ENCODE measurements around the gene SF3B6. TPM values are rescaled to one million over a fixed set of nuclear protein-coding genes. Genes with fewer than 3 reads are reported as not detected.

The SF3B6 gene
- total and polyA plus RNA-seq, 9 of the 15 experiments (the other 6 are each of a cell fraction or from before 2014, with no cell fraction given), result 146 to 591 (median 295) TPM

- H3K4me3 ChIP-seq, result peak overlapping the region; percentile 58
- in situ Hi-C loops (cut with MboI) (no loop called here), intact Hi-C loops (cut with micrococcal nuclease) (loop anchor here (1.0 to 2.0 kb wide), 3 partner anchors 30 to 150 kb away; partner anchors contain the start of genes ATAD2B and WDCP)
- ChIA-PET CTCF (ENCODE audit: low intra/inter-chr PET ratio) (no interaction called here), POLR2A (interaction anchor here (0.5 to 1.9 kb wide), 11 partner anchors 10 to 1801 kb away, joined by 3 to 16 read pairs (median 6); partner anchors contain the start of genes ASXL2, ATAD2B, MFSD2B and WDCP)
- H3K4me1 ChIP-seq (replicated peaks in 1 of 2; ENCODE audit: control insufficient read depth in 2 of 2, insufficient read depth in 2 of 2, low read length in 2 of 2), result peaks cover 9 to 15% of the 10 kb centered on the region in 2 experiments; a peak in 4 of 5 replicates
- BruUV-seq (replicated peaks), result no TSS peak
- no peaks in the 10 kb centered on the region for H4K20me1 ChIP-seq (replicated peaks; ENCODE audit: control insufficient read depth, insufficient read depth, low read length)
- peak; percentile 62 for ATAC-seq
- H3K79me2 ChIP-seq (ENCODE audit: control insufficient read depth, insufficient read depth, low read length), result peaks cover 41% of the 10 kb centered on the region
- H3K9me1 ChIP-seq (ENCODE audit: control insufficient read depth, insufficient read depth, low read length), result no peaks in the 10 kb centered on the region
- H3K36me3 ChIP-seq (ENCODE audit: control insufficient read depth, insufficient read depth, low read length), result peaks cover 32% of the 10 kb centered on the region
- peak overlapping the region; percentile 82 for H2AFZ ChIP-seq (ENCODE audit: low read depth, low read length)
- DNase-seq (ENCODE audit: extremely low read depth in 1 of 4, low spot score in 3 of 4), result peak in 2 of 4 experiments; percentile 12 to 42
- no peaks in the 10 kb centered on the region for H3K9me3 ChIP-seq (replicated peaks; ENCODE audit: control insufficient read depth, insufficient read depth, low read depth, low read length)
- under 1% methylated on average over 23 of the region's 41 CpGs for WGBS (ENCODE audit: insufficient coverage, low coverage, missing lambda C conversion rate)
- peak overlapping the region; percentile 99 for H3K4me2 ChIP-seq (ENCODE audit: insufficient read depth, low read length)
- peak overlapping the region; percentile 60 for H3K27ac ChIP-seq (ENCODE audit: extremely low read depth, low read depth, low read length)
- H3K27me3 ChIP-seq (ENCODE audit: control insufficient read depth in 2 of 2, insufficient read depth in 2 of 2, low read length in 2 of 2), result no peaks in the 10 kb centered on the region
- FAIRE-seq, result no peak
- peak overlapping the region; percentile 66 to 92 for H3K9ac ChIP-seq (ENCODE audit: insufficient read depth in 1 of 2, low read depth in 2 of 2, low read length in 2 of 2)
- TF ChIP-seq TFAP4 (CRISPR knock-in tag; IDR thresholded peaks at IDR 0.05; ENCODE audit: borderline replicate concordance), result peak; percentile 70; the same call in 1 of the 2 replicates
- TF ChIP-seq PHF8 (IDR thresholded peaks at IDR 0.05; ENCODE audit: borderline replicate concordance, low read length), result peak; percentile 49; the same call in 1 of the 2 replicates
- peak; percentile 36 for TF ChIP-seq SUPT5H (IDR thresholded peaks at IDR 0.05)
- TF ChIP-seq RBFOX2 (IDR thresholded peaks at IDR 0.05; ENCODE audit: low read depth, low read length), result 0 out of 2 replicates have a peak, but pooled peaks have one; percentile 40
- TF ChIP-seq CGGBP1 (CRISPR knock-in tag; IDR thresholded peaks at IDR 0.05), result no peak
- no peak for TF ChIP-seq CHD2 (IDR thresholded peaks at IDR 0.05; ENCODE audit: low read depth, low read length)
- TF ChIP-seq CBX8 (IDR thresholded peaks at IDR 0.05; ENCODE audit: borderline replicate concordance, extremely low read depth, low read depth, low read length, poor library complexity, severe bottlenecking), result no peak
- TF ChIP-seq CHD1 (IDR thresholded peaks at IDR 0.05; ENCODE audit: low read length), result peak; percentile 46
- TF ChIP-seq HDAC1 (IDR thresholded peaks at IDR 0.05), result peak in 1 of 2 experiments; percentile 70; a peak in 2 of 4 replicates
- TF ChIP-seq ZNF740 (CRISPR knock-in tag; IDR thresholded peaks at IDR 0.05), result 0 out of 2 replicates have a peak, but pooled peaks have one; percentile 12
- TF ChIP-seq ZNF740 (tag; IDR thresholded peaks at IDR 0.05), result no peak
- TF ChIP-seq POLR2AphosphoS5 (IDR thresholded peaks at IDR 0.05; ENCODE audit: control insufficient read depth, insufficient read depth, low read depth, low read length), result no peak
- TF ChIP-seq ATF1 (CRISPR knock-in tag; IDR thresholded peaks at IDR 0.05), result no peak
- 0 out of 2 replicates have a peak, but pooled peaks have one; percentile 13 for TF ChIP-seq ATF1 (tag; IDR thresholded peaks at IDR 0.05)
- no peak for TF ChIP-seq SAP30 (IDR thresholded peaks at IDR 0.05; ENCODE audit: borderline replicate concordance, insufficient read depth, low read depth, low read length, poor library complexity, severe bottlenecking)
- 0 out of 2 replicates have a peak, but pooled peaks have one; percentile 62 for TF ChIP-seq LARP7 (IDR thresholded peaks at IDR 0.05)
- TF ChIP-seq EGR1 (conservative IDR thresholded peaks at IDR 0.05), result no peak
- TF ChIP-seq ZKSCAN3 (CRISPR knock-in tag; IDR thresholded peaks at IDR 0.05), result no peak
- TF ChIP-seq MYC (IDR thresholded peaks at IDR 0.05; ENCODE audit: low read depth, low read length), result no peak
- 0 out of 2 replicates have a peak, but pooled peaks have one; percentile 45 for TF ChIP-seq MYC (CRISPR knock-in tag; IDR thresholded peaks at IDR 0.05; ENCODE audit: borderline replicate concordance, low read depth)
- TF ChIP-seq FOS (IDR thresholded peaks at IDR 0.05; ENCODE audit: extremely low read depth, insufficient read length), result no peak
Measured at GRCh38 chr2:24076849-24077534, 866 bp upstream of the SF3B6 start.

Measured in K562 (cell line).